Midbrain (tissue), 1 donor: ENCODE data around the gene RELN.
"Not testable (repeated sequence)": the region's sequence is repeated elsewhere in the genome, so short reads cannot be mapped to it uniquely, and the experiment has no call there.

Experiments
- DNase-seq: peaks from one replicate; lab custom pipeline; 2025; lab: John Stamatoyannopoulos, UW

The RELN gene

GRCh38 chr7:103784646-103785286 lies 204.7 kb downstream of the RELN start:
- DNase-seq, result no peak

GRCh38 chr7:103781409-103781808 lies 208.0 kb downstream of the RELN start:
- no peak for DNase-seq

- not testable (repeated sequence) for DNase-seq
Observed at GRCh38 chr7:103780561-103780960, 208.9 kb downstream of the RELN start.

- DNase-seq, result no peak
Observed at GRCh38 chr7:103777440-103777839, 212.0 kb downstream of the RELN start.

- no peak for DNase-seq
Observed at GRCh38 chr7:103773726-103774125, 215.7 kb downstream of the RELN start.

GRCh38 chr7:103772171-103772773 lies 217.2 kb downstream of the RELN start:
- no peak for DNase-seq

GRCh38 chr7:103771294-103771693 lies 218.2 kb downstream of the RELN start:
- DNase-seq, result no peak

GRCh38 chr7:103766660-103767059 lies 222.8 kb downstream of the RELN start:
- DNase-seq, result no peak

- no peak for DNase-seq
Observed at GRCh38 chr7:103765901-103766300, 223.6 kb downstream of the RELN start.

- DNase-seq, result no peak
Observed at GRCh38 chr7:103764901-103765300, 224.6 kb downstream of the RELN start.

GRCh38 chr7:103762877-103763276 lies 226.6 kb downstream of the RELN start:
- DNase-seq, result no peak

GRCh38 chr7:103762065-103762760 lies 227.2 kb downstream of the RELN start:
- no peak for DNase-seq

- no peak for DNase-seq
Observed at GRCh38 chr7:103752995-103753394, 236.5 kb downstream of the RELN start.

GRCh38 chr7:103751311-103751880 lies 238.1 kb downstream of the RELN start:
- no peak for DNase-seq

- no peak for DNase-seq
Observed at GRCh38 chr7:103748680-103749079, 240.8 kb downstream of the RELN start.

- no peak for DNase-seq
Observed at GRCh38 chr7:103735377-103735776, 254.1 kb downstream of the RELN start.

GRCh38 chr7:103731169-103731568 lies 258.3 kb downstream of the RELN start:
- no peak for DNase-seq

GRCh38 chr7:103729026-103729425 lies 260.4 kb downstream of the RELN start:
- no peak for DNase-seq

GRCh38 chr7:103727982-103728610 lies 261.4 kb downstream of the RELN start:
- no peak for DNase-seq

- no peak for DNase-seq
Observed at GRCh38 chr7:103719070-103719469, 270.4 kb downstream of the RELN start.

- no peak for DNase-seq
Observed at GRCh38 chr7:103718482-103719061, 270.9 kb downstream of the RELN start.

- no peak for DNase-seq
Observed at GRCh38 chr7:103717574-103717973, 271.9 kb downstream of the RELN start.
